ENCODE data around the gene AR.
"Not testable (repeated sequence)": the region's sequence is repeated elsewhere in the genome, so short reads cannot be mapped to it uniquely, and the experiment has no call there.

Gene AR

GRCh38 chrX:67624325-67624724 lies 80.5 kb downstream of the AR start:
- DNase-seq (ENCODE audit: low read depth), result no peak
- TF ChIP-seq CTCF (conservative IDR thresholded peaks at IDR 0.05; ENCODE audit: control insufficient read depth, insufficient read depth, low read depth, low read length), result no peak
- no peak overlapping the region for H3K4me3 ChIP-seq (ENCODE audit: control insufficient read depth, low read depth, low read length)

GRCh38 chrX:67635424-67635823 lies 91.6 kb downstream of the AR start:
- no peak for DNase-seq (ENCODE audit: low read depth)
- no peak overlapping the region for H3K4me3 ChIP-seq (ENCODE audit: control insufficient read depth, low read depth, low read length)
- TF ChIP-seq CTCF (conservative IDR thresholded peaks at IDR 0.05; ENCODE audit: control insufficient read depth, insufficient read depth, low read depth, low read length), result no peak

- TF ChIP-seq CTCF (conservative IDR thresholded peaks at IDR 0.05; ENCODE audit: control insufficient read depth, insufficient read depth, low read depth, low read length), result no peak
- DNase-seq (ENCODE audit: low read depth), result peak; percentile 37
- H3K4me3 ChIP-seq (ENCODE audit: control insufficient read depth, low read depth, low read length), result no peak overlapping the region
These were observed 92.7 kb downstream of the AR start for GRCh38 chrX:67636532-67636931.

GRCh38 chrX:67637293-67637692 lies 93.5 kb downstream of the AR start:
- H3K4me3 ChIP-seq (ENCODE audit: control insufficient read depth, low read depth, low read length); DNase-seq (ENCODE audit: low read depth): not testable (repeated sequence)

- no peak for TF ChIP-seq CTCF (conservative IDR thresholded peaks at IDR 0.05; ENCODE audit: control insufficient read depth, insufficient read depth, low read depth, low read length)
- no peak overlapping the region for H3K4me3 ChIP-seq (ENCODE audit: control insufficient read depth, low read depth, low read length)
- DNase-seq (ENCODE audit: low read depth), result no peak
These were observed 104.5 kb downstream of the AR start for GRCh38 chrX:67648361-67648760.

- DNase-seq (ENCODE audit: low read depth), result no peak
- no peak for TF ChIP-seq CTCF (conservative IDR thresholded peaks at IDR 0.05; ENCODE audit: control insufficient read depth, insufficient read depth, low read depth, low read length)
- H3K4me3 ChIP-seq (ENCODE audit: control insufficient read depth, low read depth, low read length), result no peak overlapping the region
These were observed 107.8 kb downstream of the AR start for GRCh38 chrX:67651437-67652142.

- H3K4me3 ChIP-seq (ENCODE audit: control insufficient read depth, low read depth, low read length), result no peak overlapping the region
- TF ChIP-seq CTCF (conservative IDR thresholded peaks at IDR 0.05; ENCODE audit: control insufficient read depth, insufficient read depth, low read depth, low read length), result no peak
- no peak for DNase-seq (ENCODE audit: low read depth)
These were observed 108.7 kb downstream of the AR start for GRCh38 chrX:67652543-67652942.

Measured in fibroblast of mammary gland (primary cell).